Occipital lobe (tissue), 2 donors: Measurements from ENCODE around the gene PTPRN. TPM values are rescaled to one million over a fixed set of nuclear protein-coding genes. Genes with fewer than 3 reads are reported as not detected.
"Not testable (repeated sequence)": the region's sequence is repeated elsewhere in the genome, so short reads cannot be mapped to it uniquely, and the experiment has no call there.

Experiments
- DNase-seq: peaks from one replicate; lab custom pipeline; 2025; lab: John Stamatoyannopoulos, UW
- total RNA-seq: library from RNA; depleted of rRNA; stranded (reverse); fragments of >200 nt; gene quantifications from one replicate; pipeline ENCODE4 v1.2.3, GENCODE V29; 2014

Gene PTPRN
- total RNA-seq, 1 donor from 2014 or later = 32.6 TPM

DNA sequence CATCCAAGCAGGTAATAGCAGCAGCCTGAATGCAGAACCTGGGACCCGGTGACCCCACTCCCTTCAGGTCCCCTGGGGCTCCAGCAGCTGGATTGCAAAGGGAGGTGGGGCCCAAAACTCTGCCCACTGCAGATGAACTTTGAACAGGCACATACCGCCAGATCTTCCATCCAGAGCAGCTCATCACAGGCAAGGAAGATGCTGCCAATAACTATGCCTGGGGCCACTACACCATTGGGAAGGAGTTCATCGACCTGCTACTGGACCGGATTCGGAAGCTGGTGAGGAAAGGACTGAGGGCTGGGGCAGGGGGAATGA, 39.2 kb downstream of the PTPRN start:
- DNase-seq = no peak

DNA sequence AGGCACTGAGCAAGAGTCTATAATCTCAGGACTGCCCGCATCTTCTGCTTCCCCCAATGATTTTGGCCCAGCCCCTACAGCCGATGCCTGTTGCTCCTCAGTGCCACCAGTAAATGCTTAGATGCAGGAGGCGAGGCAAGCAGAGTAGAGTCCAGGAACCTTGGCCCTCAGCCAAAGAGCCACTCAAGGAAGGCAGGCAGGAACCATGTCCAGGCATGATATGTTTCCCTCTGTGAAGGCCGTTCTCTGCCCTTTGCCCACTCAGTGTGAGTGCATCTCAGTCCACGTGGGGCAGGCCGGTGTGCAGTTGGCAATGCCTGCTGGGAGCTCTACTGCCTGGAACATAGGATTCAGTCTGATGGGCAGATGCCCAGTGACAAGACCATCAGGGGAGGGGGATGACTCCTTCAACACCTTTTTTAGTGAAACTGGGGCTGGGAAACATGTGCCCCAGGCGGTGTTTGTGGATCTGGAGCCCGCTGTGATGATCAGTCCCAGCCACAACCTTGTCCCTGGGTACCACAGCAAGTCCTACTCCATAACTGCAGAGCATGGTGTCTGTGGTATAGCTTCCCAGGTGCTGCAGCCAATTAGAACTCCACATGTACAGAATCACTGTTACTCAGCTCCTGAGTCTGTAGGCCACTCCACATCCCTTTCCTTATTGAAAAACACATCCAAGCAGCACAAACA, 39.7 kb downstream of the PTPRN start:
- DNase-seq = no peak

DNA sequence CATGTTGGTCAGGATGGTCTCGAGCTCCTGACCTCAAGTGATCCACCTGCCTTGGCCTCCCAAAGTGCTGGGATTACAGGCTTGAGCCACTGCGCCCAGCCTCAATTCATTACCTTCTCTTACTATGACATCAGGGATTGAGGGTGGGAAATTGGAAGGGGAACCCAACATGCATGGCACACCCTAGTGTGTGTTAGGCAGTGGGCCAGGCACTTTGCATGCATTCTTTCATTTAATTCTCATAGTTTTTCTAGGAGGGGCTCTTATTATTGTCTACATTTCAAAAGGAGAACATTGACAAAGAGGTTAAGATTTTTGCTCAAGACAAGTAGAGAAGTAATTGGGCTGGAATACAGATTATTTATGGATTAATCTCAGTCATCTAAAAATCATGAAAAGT, 40.9 kb downstream of the PTPRN start:
- DNase-seq = no peak

DNA sequence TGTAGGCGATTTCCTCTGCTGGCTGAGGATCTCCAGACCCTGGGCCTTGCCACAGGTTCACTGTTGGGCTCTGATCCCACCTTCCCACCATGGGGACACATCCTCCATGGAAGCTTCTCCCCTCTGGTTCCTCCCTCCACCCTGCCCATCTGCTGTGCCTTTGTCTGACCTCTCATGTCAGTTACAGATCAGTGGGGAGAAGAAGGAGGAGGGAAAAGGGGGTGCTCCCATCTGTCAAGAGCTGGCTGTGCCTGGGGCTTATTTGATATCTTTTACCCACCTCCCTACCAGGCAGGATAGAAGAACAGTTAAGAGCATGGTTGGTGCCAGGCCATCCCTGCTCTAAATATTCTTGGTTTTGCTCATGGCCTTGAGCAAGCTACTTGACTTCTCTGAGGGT, 42.3 kb downstream of the PTPRN start:
- DNase-seq = no peak

DNA sequence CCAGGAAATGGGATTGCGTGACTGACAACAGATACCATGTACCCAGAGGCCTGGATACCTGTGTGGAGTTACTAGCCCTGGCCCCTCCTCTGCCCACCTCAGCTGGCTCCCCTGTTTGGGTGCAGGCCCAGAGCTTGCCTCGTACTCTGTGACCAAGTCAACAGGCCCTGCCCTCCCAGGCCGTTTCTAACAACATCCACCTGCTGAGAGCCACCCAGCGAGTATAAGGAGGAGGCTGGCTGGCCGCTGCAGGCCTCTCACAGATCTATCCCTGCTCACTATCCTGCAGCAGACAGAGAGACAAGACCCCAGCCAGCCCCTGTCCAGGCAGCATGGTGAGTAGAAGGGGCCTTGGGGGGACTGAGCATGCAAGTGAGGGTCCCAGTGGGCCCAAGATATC, 43.0 kb downstream of the PTPRN start:
- DNase-seq = no peak

DNA sequence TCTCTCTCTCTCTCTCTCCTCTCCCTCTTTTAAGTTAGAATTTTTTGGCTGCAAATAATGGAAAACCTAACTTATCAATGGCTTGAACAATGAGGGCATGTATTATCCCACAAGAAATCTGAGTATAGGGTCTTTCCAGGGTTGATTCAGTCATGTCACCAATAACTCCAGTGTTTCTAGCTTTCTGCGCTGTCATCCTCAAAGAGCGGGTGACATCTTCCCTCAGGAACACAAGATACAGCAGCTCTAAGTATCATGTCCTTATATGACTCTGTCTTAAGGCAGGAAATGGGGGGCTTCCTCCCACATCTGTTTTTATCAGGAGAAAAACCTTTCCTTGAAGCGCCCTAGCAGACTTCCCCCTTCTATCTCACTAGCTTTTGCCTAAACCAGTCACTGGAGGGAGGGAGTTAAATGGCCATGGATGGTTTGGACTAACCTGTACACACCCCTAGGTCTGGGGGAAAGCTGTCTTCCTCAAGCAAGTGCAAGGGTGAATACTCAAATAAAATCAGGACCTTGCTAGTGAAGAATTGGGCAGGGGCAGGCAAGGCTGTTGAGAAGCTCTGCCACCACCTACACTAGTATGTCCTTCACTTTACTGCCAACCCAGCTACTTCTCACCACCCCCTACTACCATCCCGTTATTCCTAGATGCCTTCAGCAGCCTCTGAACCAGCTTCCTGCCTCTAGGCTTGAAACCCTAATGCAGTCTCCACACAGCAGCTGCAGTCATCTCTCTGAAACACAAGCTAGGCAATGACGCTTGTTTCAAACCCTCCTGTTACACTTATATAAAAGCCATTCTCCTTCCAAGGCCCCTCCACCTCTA, 48.0 kb downstream of the PTPRN start:
- no peak for DNase-seq

DNA sequence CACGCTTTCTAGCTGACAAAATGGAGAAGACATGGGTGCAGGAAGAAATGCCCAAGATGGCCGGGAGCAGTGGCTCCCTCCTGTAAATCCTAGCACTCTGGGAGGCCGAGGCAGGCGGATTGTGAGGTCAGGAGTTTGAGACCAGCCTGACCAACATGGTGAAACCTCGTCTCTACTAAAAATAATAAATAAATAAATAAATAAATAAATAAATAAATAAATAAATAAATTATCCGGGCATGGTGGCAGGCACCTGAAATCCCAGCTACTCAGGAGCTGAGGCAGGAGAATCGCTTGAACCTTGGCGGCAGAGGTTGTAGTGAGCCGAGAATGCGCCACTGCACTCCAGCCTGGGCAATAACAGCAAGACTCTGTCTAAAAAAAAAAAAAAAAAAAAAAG, 50.3 kb downstream of the PTPRN start:
- DNase-seq = not testable (repeated sequence)

DNA sequence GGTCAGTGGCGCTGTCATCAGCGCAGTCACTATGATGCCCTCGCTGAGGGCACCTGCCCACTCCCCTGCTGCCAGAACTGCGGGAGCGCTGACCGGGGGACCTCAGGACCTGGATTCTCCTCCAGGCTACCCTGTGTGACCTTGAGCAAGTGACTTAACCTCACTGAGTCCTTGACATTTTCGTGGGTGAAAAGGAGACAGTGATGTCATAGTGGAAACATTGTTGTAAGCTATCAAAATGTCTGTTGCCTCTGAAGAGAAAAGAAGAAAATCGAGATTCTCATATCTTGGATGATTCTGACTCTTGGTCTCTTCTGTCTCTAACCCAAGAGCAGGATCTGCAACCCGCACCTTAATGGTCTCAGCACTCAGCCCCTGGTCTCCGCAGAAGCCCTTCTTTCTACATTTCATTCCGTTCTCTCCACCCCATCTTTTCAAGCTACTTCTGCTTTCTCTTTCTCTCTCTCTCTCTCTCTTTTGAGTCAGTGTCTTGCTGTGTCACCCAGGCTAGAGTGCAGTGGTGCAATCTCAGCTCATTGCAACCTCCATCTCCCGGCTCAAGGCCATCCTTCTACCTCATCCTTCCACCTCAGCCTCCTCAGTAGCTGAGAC, 54.5 kb downstream of the PTPRN start:
- DNase-seq = no peak

DNA sequence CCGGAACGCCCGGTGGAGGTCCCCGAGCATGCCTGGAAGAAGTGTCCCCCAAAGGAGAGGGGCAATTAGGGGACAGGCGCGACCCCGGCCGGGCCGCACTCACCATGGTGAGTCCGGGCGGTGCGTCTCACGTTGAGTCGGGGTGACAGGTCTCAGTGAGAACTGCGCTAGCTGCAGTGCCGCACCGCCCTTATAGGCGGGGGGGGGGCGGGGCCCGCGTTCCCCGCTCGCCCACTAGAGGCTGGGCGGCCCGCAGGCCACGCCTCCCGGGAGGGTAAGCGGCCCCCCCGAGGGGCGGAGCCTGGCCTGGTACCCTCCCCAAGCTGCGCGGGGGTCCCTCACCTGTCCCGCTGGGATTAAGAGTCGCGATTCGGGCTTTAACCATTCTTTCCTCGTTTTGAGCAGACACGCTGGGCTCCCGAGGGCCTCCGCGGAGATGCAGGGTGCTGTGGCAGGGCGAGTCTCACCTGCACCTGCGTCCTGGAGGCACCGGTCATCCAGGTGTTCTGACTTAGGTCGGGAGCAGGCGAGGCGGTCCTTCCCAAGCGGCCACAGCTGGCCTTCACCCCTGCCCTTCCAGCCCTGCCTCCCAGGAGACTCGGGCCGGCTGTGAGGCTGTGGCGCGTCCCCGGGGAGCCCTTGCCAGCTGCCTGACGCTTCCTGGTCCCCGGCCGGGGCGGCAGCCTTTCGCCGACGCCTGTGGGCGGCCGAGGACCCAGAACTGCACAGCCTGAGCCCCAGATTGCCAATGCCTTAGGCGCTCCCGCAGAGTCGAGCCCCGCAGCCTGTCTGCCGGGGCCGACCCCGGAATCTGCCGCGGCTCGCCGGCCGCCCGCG, 55.2 kb downstream of the PTPRN start, which contains the start of gene TUBA4A:
TSS of gene TUBA4A (minus strand) at position 166 of the 837 bp plus-strand sequence. CDS start at position 106, 60 bp downstream.
- peak; percentile 87 for DNase-seq

DNA sequence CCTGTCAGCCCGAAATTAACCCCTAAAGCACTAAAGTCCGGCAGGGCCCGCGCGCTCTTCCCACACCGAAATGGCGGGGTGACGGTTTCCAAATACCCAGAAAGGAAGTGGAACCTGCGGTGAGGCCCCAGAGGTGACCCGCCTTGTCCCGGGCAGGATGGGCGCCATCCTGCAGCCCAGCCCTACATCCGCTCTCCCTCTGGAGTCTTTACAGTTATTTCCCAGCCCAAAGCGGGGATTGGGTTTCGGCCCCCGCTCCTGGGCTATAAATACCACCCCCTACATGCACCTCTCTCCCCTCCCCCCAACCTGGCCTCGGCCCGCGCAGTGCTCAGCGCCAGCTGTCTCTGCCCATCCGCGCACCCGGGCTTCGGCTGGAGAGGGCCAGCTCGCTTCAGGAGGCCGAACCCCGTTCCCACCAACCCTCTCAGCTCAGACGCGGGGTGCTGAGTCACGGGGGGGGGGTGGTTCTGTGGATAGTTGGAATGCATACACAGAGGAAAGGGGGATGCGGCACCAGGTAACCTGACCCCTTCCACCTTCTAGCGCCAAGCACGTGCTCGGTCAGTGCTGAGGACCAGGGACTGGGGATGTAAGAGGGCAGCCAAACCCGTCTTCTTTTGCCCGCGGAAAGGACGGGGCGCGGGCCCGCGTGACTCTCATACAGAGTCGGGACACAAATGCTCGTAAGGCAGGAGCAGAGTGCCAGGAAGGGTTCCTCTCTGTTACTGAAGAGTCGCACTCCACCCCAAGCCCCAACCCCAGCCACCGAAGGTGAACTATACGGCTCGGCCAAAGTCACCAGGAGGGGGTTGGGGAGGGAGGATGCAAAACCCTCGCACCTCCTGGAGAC, 56.1 kb downstream of the PTPRN start, which contains the start of gene TUBA4B:
TSS of gene TUBA4B (plus strand) at position 344 of the 853 bp plus-strand sequence. CDS start at position 509, 165 bp downstream.
- no peak for DNase-seq

DNA sequence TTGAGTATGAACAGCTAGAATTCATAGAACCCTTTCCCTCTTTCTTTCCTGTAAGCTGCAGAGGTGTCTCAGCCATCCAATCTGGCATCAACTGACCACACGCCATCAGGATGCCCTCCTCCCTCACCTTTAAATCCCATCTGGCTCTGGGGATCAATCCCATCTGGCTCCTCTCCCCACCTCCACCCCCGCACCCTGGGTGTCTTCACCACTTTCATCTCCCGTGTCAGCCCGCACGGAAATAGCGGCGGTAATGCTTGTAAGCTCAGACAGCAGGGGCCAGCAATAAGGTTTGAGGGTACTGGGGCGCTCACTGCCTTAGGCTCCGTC, 56.7 kb downstream of the PTPRN start:
- DNase-seq = no peak

DNA sequence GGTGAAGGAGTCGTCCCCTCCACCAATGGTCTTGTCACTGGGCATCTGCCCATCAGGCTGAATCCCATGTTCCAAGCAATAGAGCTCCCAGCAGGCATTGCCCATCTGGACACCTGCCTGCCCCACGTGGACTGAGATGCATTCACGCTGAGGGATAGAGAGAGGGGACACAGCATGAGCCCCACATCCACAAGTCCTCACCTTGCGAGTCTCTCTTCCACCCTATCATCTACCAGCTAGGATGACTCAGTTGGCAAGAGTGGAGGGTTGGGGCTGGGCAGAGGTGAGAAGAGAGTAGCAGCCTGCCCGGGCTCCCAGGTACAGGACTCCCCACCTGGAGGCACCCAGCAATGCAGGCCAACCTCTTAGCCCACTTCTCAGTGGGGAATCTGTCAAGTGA, 57.1 kb downstream of the PTPRN start:
- DNase-seq = no peak

DNA sequence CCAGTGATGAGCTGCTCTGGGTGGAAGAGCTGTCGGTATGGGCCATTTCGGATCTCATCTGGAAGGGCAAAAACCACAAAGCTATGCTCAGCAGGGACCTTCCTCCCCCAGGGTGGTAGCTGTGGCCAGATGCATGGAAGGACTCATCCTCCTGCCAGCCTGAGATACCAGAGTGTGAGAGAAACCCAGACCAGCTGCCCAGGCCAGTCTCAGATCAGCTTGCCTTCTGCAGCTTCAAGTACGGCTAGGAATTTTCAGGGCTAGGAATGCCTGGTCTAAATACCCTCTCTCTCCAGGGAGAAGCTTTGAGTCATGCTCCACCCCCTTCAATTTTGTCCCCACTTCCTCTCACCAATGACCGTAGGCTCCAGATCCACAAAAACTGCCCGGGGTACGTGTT, 57.5 kb downstream of the PTPRN start:
- no peak for DNase-seq

DNA sequence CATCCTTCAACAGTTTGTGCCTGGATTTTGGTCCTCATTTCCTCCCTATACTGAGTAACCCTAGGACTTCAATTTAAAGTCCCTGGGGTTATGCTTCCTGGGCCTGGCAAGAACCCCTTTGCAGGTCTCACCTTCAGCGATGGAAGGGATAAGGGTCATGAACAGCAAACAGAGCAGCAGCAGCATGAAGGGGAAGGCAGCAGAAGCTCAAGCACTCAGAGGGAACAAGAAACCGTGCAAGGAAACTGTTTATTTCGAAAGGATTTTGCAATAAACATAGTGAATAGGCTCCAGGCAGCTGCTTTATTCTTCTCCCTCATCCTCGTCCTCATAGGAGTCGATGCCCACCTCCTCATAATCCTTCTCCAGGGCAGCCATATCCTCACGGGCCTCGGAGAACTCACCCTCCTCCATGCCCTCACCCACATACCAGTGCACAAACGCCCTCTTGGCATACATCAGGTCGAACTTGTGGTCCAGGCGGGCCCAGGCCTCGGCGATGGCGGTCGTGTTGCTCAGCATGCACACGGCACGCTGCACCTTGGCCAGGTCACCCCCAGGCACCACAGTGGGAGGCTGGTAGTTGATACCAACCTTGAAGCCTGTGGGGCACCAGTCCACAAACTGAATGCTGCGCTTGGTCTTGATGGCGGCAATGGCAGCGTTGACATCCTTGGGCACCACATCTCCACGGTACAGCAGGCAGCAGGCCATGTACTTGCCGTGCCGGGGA, 59.0 kb downstream of the PTPRN start:
- no peak for DNase-seq

DNA sequence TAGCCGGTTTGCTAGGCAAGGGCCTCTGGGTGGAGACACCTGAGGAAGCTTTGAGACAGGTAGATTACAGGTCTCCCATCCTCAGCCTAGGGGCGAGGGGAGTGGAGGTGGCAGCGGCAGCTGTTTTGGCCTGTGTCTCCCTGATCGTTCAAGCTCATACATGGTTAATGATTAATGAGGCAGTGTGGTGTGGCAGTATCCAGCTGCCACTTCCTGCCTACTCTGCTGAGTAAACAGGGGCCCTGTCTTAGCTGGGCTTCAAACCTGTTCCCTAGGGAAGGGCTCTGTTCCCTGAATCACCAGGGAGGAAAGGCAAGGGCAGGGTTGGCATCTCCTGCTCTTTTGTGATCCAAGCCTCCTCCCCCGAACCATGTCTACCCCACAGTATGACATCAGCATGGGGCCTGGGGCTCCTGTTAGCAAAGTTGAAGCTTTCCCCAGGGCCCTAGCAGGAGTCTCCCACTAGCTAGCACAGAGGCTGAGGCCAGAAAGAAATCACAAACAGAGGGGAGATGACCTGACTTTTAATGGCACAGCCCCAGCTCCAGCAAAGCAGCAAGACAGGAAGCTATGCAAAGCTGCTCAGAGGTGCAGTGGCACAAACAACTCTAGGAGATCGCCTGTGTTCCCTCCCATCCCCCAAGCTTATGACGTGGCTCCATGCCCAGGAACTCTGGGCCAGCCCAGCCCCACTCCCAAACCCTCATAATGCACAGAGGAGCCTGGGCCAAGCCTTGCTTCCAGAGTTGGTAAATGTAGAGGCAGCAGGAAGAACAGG, 59.8 kb downstream of the PTPRN start:
- peak; percentile 37 for DNase-seq

DNA sequence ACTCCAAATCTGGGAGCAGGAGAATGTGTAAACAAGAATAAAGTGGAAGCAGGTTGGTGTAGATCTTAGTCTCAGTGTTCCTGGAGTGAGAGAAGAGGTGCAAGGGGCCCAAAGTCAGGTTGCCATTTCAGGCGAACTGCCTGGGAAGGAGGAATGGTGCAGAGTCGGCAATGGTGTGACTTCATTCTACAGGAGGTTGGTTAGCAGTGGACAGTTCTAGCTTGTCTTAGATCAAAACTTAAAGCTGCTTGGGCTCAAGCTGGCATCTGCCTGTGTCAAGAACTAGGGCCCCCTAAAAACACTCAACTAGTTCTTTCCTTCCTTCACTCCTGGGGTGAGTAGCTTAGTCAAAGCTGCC, 60.4 kb downstream of the PTPRN start:
- no peak for DNase-seq

DNA sequence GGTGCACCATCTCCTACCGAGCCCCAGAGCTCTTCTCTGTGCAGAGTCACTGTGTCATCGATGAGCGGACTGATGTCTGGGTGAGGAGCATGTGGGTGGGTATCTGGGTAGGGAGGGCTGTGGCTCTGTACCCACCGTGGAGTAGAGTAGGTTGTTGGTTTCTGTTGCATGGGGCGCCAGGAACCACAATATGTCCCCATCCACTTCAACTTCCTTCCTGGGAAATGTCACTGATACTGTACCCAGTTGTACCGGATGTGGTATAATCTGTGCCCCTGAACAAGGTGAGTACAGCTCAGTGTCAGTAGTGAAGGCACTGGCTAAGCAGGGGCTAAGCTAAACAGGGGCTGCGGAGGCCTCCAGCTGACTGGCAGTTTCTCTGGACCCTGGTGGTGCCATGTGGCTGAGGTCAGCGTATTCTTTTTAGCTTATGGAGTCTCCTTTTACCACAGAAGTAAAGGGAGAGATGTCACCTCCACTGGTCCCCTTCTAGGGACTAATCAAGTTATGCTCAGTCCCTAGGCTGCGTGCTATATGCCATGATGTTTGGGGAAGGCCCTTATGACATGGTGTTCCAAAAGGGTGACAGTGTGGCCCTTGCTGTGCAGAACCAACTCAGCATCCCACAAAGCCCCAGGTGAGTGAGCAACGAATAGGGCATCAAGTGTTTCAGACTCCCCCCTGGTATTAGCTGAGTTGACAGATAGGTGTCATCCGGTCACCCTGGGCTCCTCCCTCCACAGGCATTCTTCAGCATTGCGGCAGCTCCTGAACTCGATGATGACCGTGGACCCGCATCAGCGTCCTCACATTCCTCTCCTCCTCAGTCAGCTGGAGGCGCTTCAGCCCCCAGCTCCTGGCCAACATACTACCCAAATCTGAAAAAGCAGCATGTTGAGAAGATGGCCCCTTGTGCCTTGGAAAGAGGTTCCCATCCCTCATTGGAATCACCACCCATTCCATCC, 61.2 kb downstream of the PTPRN start:
- no peak for DNase-seq

DNA sequence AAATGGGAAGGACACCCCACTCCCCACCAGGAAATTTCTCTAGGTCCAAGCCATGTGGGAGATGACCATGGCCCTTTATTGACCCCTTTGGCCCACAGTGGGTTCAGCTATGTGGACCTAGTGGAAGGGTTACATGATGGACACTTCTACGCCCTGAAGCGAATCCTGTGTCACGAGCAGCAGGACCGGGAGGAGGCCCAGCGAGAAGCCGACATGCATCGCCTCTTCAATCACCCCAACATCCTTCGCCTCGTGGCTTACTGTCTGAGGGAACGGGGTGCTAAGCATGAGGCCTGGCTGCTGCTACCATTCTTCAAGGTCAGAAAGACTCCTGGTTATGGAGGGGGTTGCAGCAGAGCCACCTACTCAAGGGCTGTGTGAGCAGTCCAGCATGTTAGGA, 62.6 kb downstream of the PTPRN start:
- no peak for DNase-seq
